Panc1 (cell line): ENCODE measurements around the gene ZFP92. TPM values are rescaled to one million over a fixed set of nuclear protein-coding genes. Genes with fewer than 3 reads are reported as not detected.

Source experiments
- ATAC-seq: fragments of 200-7000 bp; cut with Tn5 transposase; 2 replicates; pipeline ENCODE4 v1.9.1; 2020; ENCODE audit warnings: mild to moderate bottlenecking, moderate library complexity
- BruUV-seq: library from RNA; stranded (reverse); fragments of 400-500 nt; replicated peaks from 2 replicates; lab custom pipeline; 2021; lab: Mats Ljungman, UMichigan
- CTCF ChIA-PET: fragments of 300-600 bp; sonication (Branson Sonifier 250); formaldehyde crosslinking; loops from one replicate; lab custom pipeline; 2022; ENCODE audit warnings: antibody characterized with exemption; lab: Charles Lee
- POLR2A ChIA-PET: fragments of 300-600 bp; sonication (Branson Sonifier 250); formaldehyde crosslinking; loops from one replicate; lab custom pipeline; 2022; ENCODE audit warnings: antibody characterized with exemption; lab: Charles Lee
- DNase-seq: peaks from one replicate; pipeline ENCODE4 v3.0.0-alpha.2; 2010; ENCODE audit warnings: low read depth, low spot score
- H3K27ac ChIP-seq: 2 replicates; pipeline ENCODE4 v1.5.1; 2011; ENCODE audit warnings: mild to moderate bottlenecking, low read length, inconsistent platforms
- H3K27me3 ChIP-seq: fragments of 200-500 bp; sonication (Bioruptor generic); 2 replicates; pipeline ENCODE4 v1.6.0; 2014; ENCODE audit warnings: low read length, inconsistent platforms; ENCODE audit not compliant: control insufficient read depth, insufficient read depth
- H3K36me3 ChIP-seq: fragments of 200-500 bp; sonication (Bioruptor generic); 2 replicates; pipeline ENCODE4 v1.5.1; 2014; ENCODE audit warnings: inconsistent platforms, mild to moderate bottlenecking, low read length, moderate library complexity; ENCODE audit not compliant: control insufficient read depth, insufficient read depth
- H3K4me1 ChIP-seq: 2 replicates; pipeline ENCODE4 v1.5.1; 2011; ENCODE audit warnings: inconsistent platforms, mild to moderate bottlenecking, low read length, moderate library complexity; ENCODE audit not compliant: control insufficient read depth, insufficient read depth
- H3K4me3 ChIP-seq, 2 experiments: 2 replicates each; pipeline ENCODE4 v1.5.1; 2011 to 2012; ENCODE audit warnings: low read depth in 2 of 2, low read length in 2 of 2, mild to moderate bottlenecking in 2 of 2, inconsistent platforms in 1 of 2, moderate library complexity in 1 of 2
- H3K9me3 ChIP-seq: fragments of 200-500 bp; sonication (Bioruptor generic); 2 replicates; pipeline ENCODE4 v1.5.1; 2014; ENCODE audit warnings: low read depth, mild to moderate bottlenecking, inconsistent platforms, low read length, moderate library complexity; ENCODE audit not compliant: control insufficient read depth, insufficient read depth
- CTCF ChIP-seq: fragments of 450-650 bp; IDR thresholded peaks from 2 replicates; pipeline ENCODE4 v1.5.1; 2017; ENCODE audit warnings: mild to moderate bottlenecking
- POLR2AphosphoS5 ChIP-seq: IDR thresholded peaks from 2 replicates; pipeline ENCODE4 v1.6.1; 2012; ENCODE audit warnings: mild to moderate bottlenecking, low read depth, low read length, moderate library complexity
- REST ChIP-seq, 2 experiments: IDR thresholded peaks; 2 replicates each; pipeline ENCODE4 v1.6.1; 2011 to 2012; ENCODE audit warnings: low read depth in 2 of 2, control low read depth in 1 of 2, low read length in 1 of 2, mild to moderate bottlenecking in 1 of 2, moderate library complexity in 1 of 2; ENCODE audit not compliant: insufficient read depth in 1 of 2
- SIN3A ChIP-seq: IDR thresholded peaks from 2 replicates; pipeline ENCODE4 v1.6.1; 2012; ENCODE audit warnings: low read depth, mild to moderate bottlenecking, low read length, moderate library complexity, borderline replicate concordance; ENCODE audit not compliant: insufficient read depth
- TCF7L2 ChIP-seq: IDR thresholded peaks from 2 replicates; pipeline ENCODE4 v1.6.1; 2011; ENCODE audit warnings: mild to moderate bottlenecking, low read depth, low read length, inconsistent platforms
- in situ Hi-C: cut with HindIII; loops from 2 replicates; pipeline ENCODE4 v1.10.0; 2016; ENCODE audit warnings: low sequenced_read_pairs, low pct_unique_long_range_greater_than_20kb
- intact Hi-C: fragments of 100-400 bp; cut with micrococcal nuclease; formaldehyde crosslinking; loops from one replicate; pipeline ENCODE4 v1.10.0; 2022; ENCODE audit not compliant: unreplicated experiment
- total RNA-seq: library from RNA; stranded (reverse); gene quantifications from one replicate; pipeline ENCODE4 v1.2.1, GENCODE V29; 2021; ENCODE audit not compliant: unreplicated experiment

Gene ZFP92
- total RNA-seq, 1 experiment from 2014 or later, result 0.90 TPM

DNA sequence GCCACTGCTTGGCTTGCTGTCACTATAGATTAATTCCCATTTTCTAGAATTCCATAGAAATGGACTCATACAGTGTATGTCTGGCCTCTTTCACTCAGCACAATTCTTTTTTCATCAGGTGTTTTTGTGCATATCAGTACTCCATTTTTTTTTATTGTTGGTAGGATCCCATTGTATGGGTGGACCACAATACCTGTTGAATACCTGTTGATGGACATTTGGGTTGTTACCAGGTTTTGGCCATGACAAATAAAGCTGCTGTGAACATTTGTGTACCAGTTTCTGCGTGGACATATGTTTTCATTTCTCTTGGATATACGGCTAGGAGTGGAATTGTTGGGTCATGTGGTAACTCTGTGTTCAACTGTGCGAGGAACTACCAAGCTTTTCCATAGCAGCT, 14.9 kb downstream of the ZFP92 start:
- no TSS peak for BruUV-seq
- TF ChIP-seq POLR2AphosphoS5 (no peak), TCF7L2 (no peak), REST (IDR thresholded peaks at IDR 0.05; ENCODE audit: insufficient read depth in 1 of 2, low read depth in 2 of 2, low read length in 1 of 2) (no peak), CTCF (no peak), SIN3A (no peak)
- ChIA-PET POLR2A (no interaction called here), CTCF (no interaction called here)
- no peak for ATAC-seq
- Histone ChIP-seq H3K36me3 (no peaks in the 10 kb centered on the region), H3K9me3 (no peaks in the 10 kb centered on the region), H3K4me1 (no peaks in the 10 kb centered on the region), H3K4me3 (no peak overlapping the region), H3K27ac (no peak overlapping the region), H3K27me3 (no peaks in the 10 kb centered on the region)
- in situ Hi-C loops, result no loop called here
- no peak for DNase-seq
- intact Hi-C loops, result no loop called here

GRCh38 chrX:153430796-153431195, 19.5 kb downstream of the ZFP92 start:
- no peaks in the 10 kb centered on the region for H3K4me1 ChIP-seq
- in situ Hi-C loops (no loop called here), intact Hi-C loops (loop anchor here (10.0 kb wide), 1 partner anchor 396 kb away; no protein-coding TSS in a partner anchor)
- TF ChIP-seq TCF7L2, result no peak
- TF ChIP-seq REST (IDR thresholded peaks at IDR 0.05; ENCODE audit: insufficient read depth in 1 of 2, low read depth in 2 of 2, low read length in 1 of 2), result no peak
- no peak for TF ChIP-seq POLR2AphosphoS5
- no peak for TF ChIP-seq CTCF
- no peak for TF ChIP-seq SIN3A
- H3K4me3 ChIP-seq, result no peak overlapping the region
- DNase-seq (no peak), ATAC-seq (no peak)
- H3K27ac ChIP-seq, result no peak overlapping the region
- ChIA-PET CTCF (no interaction called here), POLR2A (no interaction called here)
- BruUV-seq, result no TSS peak
- no peaks in the 10 kb centered on the region for H3K27me3 ChIP-seq
- no peaks in the 10 kb centered on the region for H3K9me3 ChIP-seq
- no peaks in the 10 kb centered on the region for H3K36me3 ChIP-seq
